Measurements from ENCODE around the gene IRX4.
"Not testable (repeated sequence)": the region's sequence is repeated elsewhere in the genome, so short reads cannot be mapped to it uniquely, and the experiment has no call there.

DNA sequence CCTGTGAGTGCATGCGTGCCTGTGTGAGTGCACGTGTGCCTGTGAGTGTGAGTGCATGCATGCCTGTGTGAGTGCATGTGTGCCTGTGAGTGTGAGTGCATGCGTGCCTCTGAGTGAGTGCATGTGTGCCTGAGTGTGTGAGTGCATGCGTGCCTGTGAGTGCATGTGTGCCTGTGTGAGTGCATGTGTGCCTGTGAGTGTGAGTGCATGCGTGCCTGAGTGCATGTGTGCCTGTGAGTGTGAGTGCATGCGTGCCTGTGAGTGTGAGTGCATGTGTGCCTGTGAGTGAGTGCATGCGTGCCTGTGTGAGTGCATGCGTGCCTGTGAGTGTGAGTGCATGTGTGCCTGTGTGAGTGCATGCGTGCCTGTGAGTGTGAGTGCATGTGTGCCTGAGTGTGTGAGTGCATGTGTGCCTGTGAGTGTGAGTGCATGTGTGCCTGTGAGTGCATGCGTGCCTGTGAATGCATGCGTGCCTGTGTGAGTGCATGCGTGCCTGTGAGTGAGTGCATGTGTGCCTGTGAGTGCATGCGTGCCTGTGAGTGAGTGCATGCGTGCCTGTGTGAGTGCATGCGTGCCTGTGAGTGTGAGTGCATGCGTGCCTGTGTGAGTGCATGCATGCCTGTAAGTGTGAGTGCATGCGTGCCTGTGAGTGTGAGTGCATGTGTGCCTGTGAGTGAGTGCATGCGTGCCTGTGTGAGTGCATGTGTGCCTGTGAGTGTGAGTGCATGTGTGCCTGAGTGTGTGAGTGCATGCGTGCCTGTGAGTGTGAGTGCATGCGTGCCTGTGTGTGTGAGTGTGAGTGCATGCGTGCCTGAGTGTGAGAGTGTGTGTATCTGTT lies 12.1 kb downstream of the IRX4 start:
- TF ChIP-seq FOXK2 (IDR thresholded peaks at IDR 0.05); BHLHE40 (IDR thresholded peaks at IDR 0.05; ENCODE audit: borderline replicate concordance); L3MBTL2 (conservative IDR thresholded peaks at IDR 0.05); TARDBP (IDR thresholded peaks at IDR 0.05); FOXM1 (IDR thresholded peaks at IDR 0.05; ENCODE audit: borderline replicate concordance); FOXA1 (IDR thresholded peaks at IDR 0.05); SP1 (IDR thresholded peaks at IDR 0.05); SUZ12 (IDR thresholded peaks at IDR 0.05); HDGF (IDR thresholded peaks at IDR 0.05; ENCODE audit: borderline replicate concordance); ZNF384 (IDR thresholded peaks at IDR 0.05); NFRKB (IDR thresholded peaks at IDR 0.05): not testable (repeated sequence)
